Stomach (tissue), 9 donors: ENCODE data around the gene ASPDH. TPM values are rescaled to one million over a fixed set of nuclear protein-coding genes. Genes with fewer than 3 reads are reported as not detected.
A peak's percentile ranks its signal among the peaks of the same experiment; 100 is the strongest.

Experiments used
- DNase-seq, 2 donors: peaks; one replicate each; pipeline versions ENCODE4 v3.0.0 to v3.0.0-alpha.2; 2013 to 2019
- H3K27ac ChIP-seq, 5 donors: fragments of 200-600 bp in 4 of 5; sonication (generic) in 4 of 5; one replicate each; pipeline ENCODE4 v1.5.1; 2013 to 2019; ENCODE audit warnings: mild to moderate bottlenecking in 1 of 5, moderate library complexity in 1 of 5
- H3K27me3 ChIP-seq, 3 donors: fragments of 200-600 bp; sonication (generic); one replicate each; pipeline ENCODE4 v1.5.1; 2017 to 2019; ENCODE audit warnings: mixed run types in 1 of 3
- H3K36me3 ChIP-seq, 4 donors: fragments of 200-600 bp; sonication (generic); 1 replicate in 3 of 4; 2 replicates in 1 of 4; pipeline ENCODE4 v1.5.1; 2016 to 2019
- H3K4me1 ChIP-seq, 4 donors: fragments of 200-600 bp; sonication (generic); one replicate each; pipeline ENCODE4 v1.5.1; 2016 to 2019
- H3K4me3 ChIP-seq, 4 donors: fragments of 200-600 bp; sonication (generic) in 3 of 4; one replicate each; pipeline ENCODE4 v1.5.1; 2016 to 2019; ENCODE audit warnings: mild to moderate bottlenecking in 1 of 4
- H3K9me3 ChIP-seq, 4 donors: fragments of 200-600 bp; sonication (generic); one replicate each; pipeline ENCODE4 v1.5.1; 2016 to 2019
- CTCF ChIP-seq, 7 experiments: fragments of 450-650 bp in 4 of 7; fragments of 200-600 bp in 3 of 7; sonication (generic) in 3 of 7; IDR thresholded peaks; one replicate each; pipeline ENCODE4 v1.5.1; 2016 to 2019; ENCODE audit warnings: antibody characterized with exemption in 7 of 7, control low read depth in 2 of 7, mild to moderate bottlenecking in 1 of 7
- EP300 ChIP-seq: sonication (generic); formaldehyde crosslinking; IDR thresholded peaks from one replicate; pipeline ENCODE4 v1.6.1; 2017; ENCODE audit warnings: antibody characterized with exemption
- POLR2A ChIP-seq, 4 donors: fragments of 450-650 bp; IDR thresholded peaks; one replicate each; pipeline ENCODE4 v1.6.1; 2016; ENCODE audit warnings: antibody characterized with exemption in 4 of 4, control low read depth in 2 of 4, mild to moderate bottlenecking in 1 of 4, moderate library complexity in 1 of 4
- POLR2AphosphoS5 ChIP-seq, 3 donors: sonication (generic); formaldehyde crosslinking; IDR thresholded peaks; one replicate each; pipeline ENCODE4 v1.6.1; 2016; ENCODE audit warnings: antibody characterized with exemption in 3 of 3
- WGBS, 5 donors: extraction: QIAGEN DNeasy Blood & Tissue Kit in 3 of 5; methylation state at CpG; one replicate each; pipeline versions ENCODE4 v1.1.5 to v1.1.7; 2013 to 2018; 5-methylcytosine and 5-hydroxymethylcytosine counted together
- intact Hi-C: fragments of 100-400 bp; cut with DNase I; formaldehyde crosslinking; loops from one replicate; pipeline ENCODE4 v1.15.1; 2023; ENCODE audit warnings: low total_unique reads
- polyA plus RNA-seq, 3 donors: library from polyadenylated mRNA; stranded (reverse); fragments of 200-250 nt; gene quantifications; one replicate each; pipeline ENCODE4 v1.2.3, GENCODE V29; 2013
- total RNA-seq, 5 donors: library from RNA; depleted of rRNA; stranded (reverse); fragments of >200 nt; gene quantifications; one replicate each; pipeline versions ENCODE4 v1.1.0 to v1.2.3, GENCODE V29; 2014 to 2016
- donor health status: healthy with polysubstance abuse.
- donor health status: Bipolar disorder and iron deficiency.
- donor health status: healthy.

ASPDH gene
- total and polyA plus RNA-seq, 8 donors, result not detected

GRCh38 chr19:50500060-50500752 is 13.5 kb downstream of the ASPDH start:
- Histone ChIP-seq H3K4me3 (no peak overlapping the region), H3K27ac (no peak overlapping the region), H3K36me3 (no peaks in the 10 kb centered on the region), H3K9me3 (no peaks in the 10 kb centered on the region), H3K4me1 (peaks cover 0 to 4% (median 1%) of the 10 kb centered on the region in 4 donors), H3K27me3 (peaks cover 0 to 6% (median 0%) of the 10 kb centered on the region in 3 donors)
- TF ChIP-seq POLR2AphosphoS5 (IDR thresholded peaks at IDR 0.05) (no peak), CTCF (IDR thresholded peaks at IDR 0.05) (no peak), EP300 (no peak)
- intact Hi-C loops, result no loop called here
- WGBS, 5 donors, result 35 to 53% (median 39%) methylated on average over 13 to 27 of the region's 27 CpGs
- DNase-seq, result peak in 1 of 2 donors; percentile 70

- no peak for TF ChIP-seq POLR2A (IDR thresholded peaks at IDR 0.05)
- no peak for TF ChIP-seq CTCF (IDR thresholded peaks at IDR 0.05)
- no peak for TF ChIP-seq EP300
- no peak for TF ChIP-seq POLR2AphosphoS5 (IDR thresholded peaks at IDR 0.05)
- Histone ChIP-seq H3K9me3 (no peaks in the 10 kb centered on the region), H3K27me3 (peaks cover 0 to 6% (median 0%) of the 10 kb centered on the region in 3 donors), H3K27ac (no peak overlapping the region), H3K4me3 (no peak overlapping the region), H3K4me1 (peaks cover 0 to 4% (median 1%) of the 10 kb centered on the region in 4 donors), H3K36me3 (no peaks in the 10 kb centered on the region)
- WGBS, 5 donors, result 77 to 84% (median 82%) methylated on average over 11 of the region's 11 CpGs
- intact Hi-C loops, result no loop called here
- no peak for DNase-seq
Measured at GRCh38 chr19:50498219-50499056, 15.3 kb downstream of the ASPDH start.

DNA sequence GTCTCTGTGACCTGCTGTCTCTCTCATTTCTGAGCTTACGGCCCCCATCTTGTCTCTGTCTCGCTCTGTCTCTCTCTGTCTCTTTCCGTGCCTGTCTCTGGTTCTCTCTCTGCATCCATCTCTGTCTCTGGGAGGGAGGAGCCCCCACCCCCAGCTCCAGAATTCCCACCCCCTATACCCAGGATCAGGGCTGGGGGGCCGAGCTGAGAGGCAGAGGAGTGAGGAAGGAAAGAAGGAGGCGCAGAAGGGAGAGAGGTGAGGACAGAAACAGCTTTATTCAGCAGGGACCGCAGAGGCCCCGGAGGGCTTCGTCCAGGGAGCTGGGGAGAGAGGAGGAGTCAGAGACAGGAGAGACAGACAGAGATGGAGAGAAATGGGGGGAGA is 16.7 kb downstream of the ASPDH start:
- Histone ChIP-seq H3K27ac (no peak overlapping the region), H3K27me3 (peaks cover 0 to 6% (median 0%) of the 10 kb centered on the region in 3 donors), H3K4me3 (no peak overlapping the region), H3K9me3 (no peaks in the 10 kb centered on the region), H3K36me3 (no peaks in the 10 kb centered on the region), H3K4me1 (peaks cover 0 to 4% (median 1%) of the 10 kb centered on the region in 4 donors)
- intact Hi-C loops, result no loop called here
- DNase-seq, result no peak
- WGBS, 5 donors, result 58 to 75% (median 64%) methylated on average over 8 of the region's 8 CpGs
- TF ChIP-seq CTCF (IDR thresholded peaks at IDR 0.05) (no peak), EP300 (no peak), POLR2A (IDR thresholded peaks at IDR 0.05) (no peak), POLR2AphosphoS5 (IDR thresholded peaks at IDR 0.05) (no peak)

DNA sequence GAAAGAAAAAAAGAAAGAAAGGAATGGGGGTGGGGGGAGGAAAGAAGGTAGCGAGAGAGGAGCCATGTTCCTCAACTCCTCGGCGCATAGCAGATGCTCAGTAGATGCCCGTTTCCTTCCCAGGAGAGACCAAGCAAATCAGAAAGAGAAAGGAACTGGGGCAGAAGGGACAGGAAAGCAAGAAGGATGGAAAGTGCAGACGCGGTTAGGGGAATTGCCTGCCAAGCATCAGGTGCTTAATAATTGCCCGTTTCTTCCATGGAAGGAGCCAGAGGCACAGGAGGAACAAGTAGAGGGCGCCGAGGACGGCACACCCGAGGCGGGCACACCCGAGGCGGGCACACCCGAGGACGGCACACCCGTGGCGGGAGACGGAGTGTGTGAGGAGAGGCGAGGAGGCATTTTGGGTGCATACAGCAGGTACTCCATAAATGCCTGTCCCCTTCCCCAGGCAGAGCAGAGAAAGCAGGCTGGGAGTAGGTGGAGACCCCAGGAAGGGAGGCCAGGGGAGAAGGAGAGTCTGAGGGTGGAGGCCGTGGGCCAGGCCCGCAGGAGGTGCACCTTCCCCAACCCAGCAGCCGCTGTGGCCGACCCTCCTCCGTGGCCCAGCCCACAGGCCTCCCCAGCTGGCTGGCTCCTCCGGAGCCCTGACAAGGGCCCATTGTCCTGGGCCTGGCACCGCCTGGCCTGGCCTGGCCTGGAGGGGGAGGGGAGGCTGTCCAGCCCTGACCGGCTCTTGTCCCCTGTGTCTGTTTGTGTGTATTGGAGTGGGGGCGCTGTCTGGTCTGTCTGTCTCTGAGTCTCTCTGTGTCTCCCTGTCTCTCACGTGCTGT is 17.3 kb downstream of the ASPDH start:
- no peak for TF ChIP-seq EP300
- Histone ChIP-seq H3K27me3 (peaks cover 0 to 8% (median under 1%) of the 10 kb centered on the region in 3 donors), H3K36me3 (no peaks in the 10 kb centered on the region), H3K9me3 (no peaks in the 10 kb centered on the region), H3K4me3 (no peak overlapping the region), H3K4me1 (peaks cover 0 to 4% (median 1%) of the 10 kb centered on the region in 4 donors), H3K27ac (no peak overlapping the region)
- intact Hi-C loops, result no loop called here
- peak in 1 of 2 donors; percentile 77 for DNase-seq
- 52 to 62% (median 60%) methylated on average over 25 to 30 of the region's 30 CpGs for WGBS, 5 donors
